RPMI8226 (cell line): ENCODE measurements around the gene GPN2.

Experiments used
- DNase-seq: peaks from one replicate; pipeline ENCODE4 v3.0.0-alpha.2; 2015

GPN2 gene

DNA sequence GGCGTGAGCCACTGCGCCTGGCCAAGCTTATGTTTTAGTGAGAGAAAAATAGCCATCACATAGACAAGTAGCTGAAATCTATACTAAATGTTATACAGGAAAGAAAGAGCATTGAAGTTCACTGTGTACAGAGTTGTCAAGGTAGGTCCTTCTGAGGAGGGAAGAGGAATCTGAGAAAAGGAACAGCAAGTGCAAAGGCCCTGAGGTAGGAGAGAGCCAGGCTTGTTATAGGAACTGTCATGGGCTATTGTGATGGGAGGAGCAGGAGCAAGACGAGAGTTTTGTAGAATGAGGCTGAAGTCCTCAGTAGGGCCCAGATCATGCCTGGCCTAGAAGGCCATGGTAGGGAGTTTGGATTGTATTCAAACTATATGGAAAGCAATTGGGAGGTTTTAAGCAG lies 59.0 kb downstream of the GPN2 start:
- no peak for DNase-seq

GRCh38 chr1:26829184-26829911 lies 60.7 kb downstream of the GPN2 start:
- DNase-seq = no peak

- no peak for DNase-seq
Observed at GRCh38 chr1:26828411-26828991, 61.6 kb downstream of the GPN2 start.

- DNase-seq = no peak
Observed at GRCh38 chr1:26827663-26828062, 62.4 kb downstream of the GPN2 start.

GRCh38 chr1:26827106-26827604 lies 62.9 kb downstream of the GPN2 start:
- DNase-seq = no peak

- DNase-seq = peak; percentile 85
Observed at GRCh38 chr1:26826261-26827105, 63.6 kb downstream of the GPN2 start, which contains the start of gene ZDHHC18. Gene ZDHHC18 (plus strand): TSS chr1:26826688. CDS start chr1:26826805, 117 bp downstream.
